Measurements from ENCODE around the gene AQP2.

The AQP2 gene

GRCh38 chr12:49911213-49911605, 39.3 kb upstream of the AQP2 start:
- Histone ChIP-seq H3K9ac (ENCODE audit: low read length) (no peak overlapping the region), H4K91ac (ENCODE audit: low read depth, low read length) (no peak overlapping the region), H3K23ac (ENCODE audit: low read length) (no peak overlapping the region), H2AK5ac (ENCODE audit: low read length) (no peak overlapping the region), H3K79me2 (ENCODE audit: control insufficient read depth, insufficient read depth, low read length, poor library complexity) (no peaks in the 10 kb centered on the region), H3K79me1 (ENCODE audit: low read length) (no peaks in the 10 kb centered on the region), H3K9me3 (ENCODE audit: insufficient read depth, low read depth, low read length) (no peaks in the 10 kb centered on the region), H3K18ac (ENCODE audit: low read length) (no peak overlapping the region), H2BK120ac (ENCODE audit: insufficient read depth, low read length, poor library complexity) (no peak overlapping the region), H3K14ac (ENCODE audit: low read length) (no peak overlapping the region), H3K4ac (ENCODE audit: low read depth, low read length) (no peak overlapping the region), H3K4me3 (ENCODE audit: low read depth, low read length) (no peak overlapping the region), H3K27ac (ENCODE audit: low read depth, low read length) (no peak overlapping the region), H3K36me3 (ENCODE audit: control insufficient read depth in 1 of 2, insufficient read depth in 2 of 2, low read length in 2 of 2) (no peaks in the 10 kb centered on the region), H2BK12ac (ENCODE audit: low read length) (no peak overlapping the region), H3K27me3 (ENCODE audit: insufficient read depth, low read length) (no peaks in the 10 kb centered on the region), H4K12ac (ENCODE audit: low read depth, low read length) (no peak overlapping the region), H3K4me2 (ENCODE audit: low read length) (no peak overlapping the region), H3K4me1 (ENCODE audit: control insufficient read depth in 1 of 2, insufficient read depth in 2 of 2, low read length in 2 of 2) (no peaks in the 10 kb centered on the region), H2AFZ (ENCODE audit: insufficient read depth, low read length, poor library complexity) (no peak overlapping the region), H4K8ac (ENCODE audit: low read depth, low read length) (no peak overlapping the region), H2BK5ac (ENCODE audit: low read depth, low read length, poor library complexity) (no peak overlapping the region)
- DNase-seq, result no peak
- WGBS (ENCODE audit: extremely low coverage, insufficient coverage, insufficient read length), result no CpG with 5 or more reads among the region's 2 CpGs

GRCh38 chr12:49912345-49913255, 37.9 kb upstream of the AQP2 start:
- no peak overlapping the region for H3K9ac ChIP-seq (ENCODE audit: low read length)
- H2AK5ac ChIP-seq (ENCODE audit: low read length), result no peak overlapping the region
- H3K4me3 ChIP-seq (ENCODE audit: low read depth, low read length), result no peak overlapping the region
- no peak overlapping the region for H2BK12ac ChIP-seq (ENCODE audit: low read length)
- no peak overlapping the region for H3K18ac ChIP-seq (ENCODE audit: low read length)
- no peaks in the 10 kb centered on the region for H3K79me2 ChIP-seq (ENCODE audit: control insufficient read depth, insufficient read depth, low read length, poor library complexity)
- no peak overlapping the region for H2BK120ac ChIP-seq (ENCODE audit: insufficient read depth, low read length, poor library complexity)
- H2BK5ac ChIP-seq (ENCODE audit: low read depth, low read length, poor library complexity), result no peak overlapping the region
- no peaks in the 10 kb centered on the region for H3K36me3 ChIP-seq (ENCODE audit: control insufficient read depth in 1 of 2, insufficient read depth in 2 of 2, low read length in 2 of 2)
- H3K14ac ChIP-seq (ENCODE audit: low read length), result no peak overlapping the region
- no peak overlapping the region for H3K4me2 ChIP-seq (ENCODE audit: low read length)
- H4K12ac ChIP-seq (ENCODE audit: low read depth, low read length), result no peak overlapping the region
- H3K4me1 ChIP-seq (ENCODE audit: control insufficient read depth in 1 of 2, insufficient read depth in 2 of 2, low read length in 2 of 2), result no peaks in the 10 kb centered on the region
- H3K4ac ChIP-seq (ENCODE audit: low read depth, low read length), result no peak overlapping the region
- no peak overlapping the region for H4K8ac ChIP-seq (ENCODE audit: low read depth, low read length)
- DNase-seq, result no peak
- WGBS (ENCODE audit: extremely low coverage, insufficient coverage, insufficient read length), result no CpG with 5 or more reads among the region's 16 CpGs
- H2AFZ ChIP-seq (ENCODE audit: insufficient read depth, low read length, poor library complexity), result no peak overlapping the region
- no peaks in the 10 kb centered on the region for H3K27me3 ChIP-seq (ENCODE audit: insufficient read depth, low read length)
- no peak overlapping the region for H3K27ac ChIP-seq (ENCODE audit: low read depth, low read length)
- no peak overlapping the region for H4K91ac ChIP-seq (ENCODE audit: low read depth, low read length)
- peaks cover 1% of the 10 kb centered on the region for H3K9me3 ChIP-seq (ENCODE audit: insufficient read depth, low read depth, low read length)
- no peak overlapping the region for H3K23ac ChIP-seq (ENCODE audit: low read length)
- H3K79me1 ChIP-seq (ENCODE audit: low read length), result no peaks in the 10 kb centered on the region

- no peak overlapping the region for H2AK5ac ChIP-seq (ENCODE audit: low read length)
- no peaks in the 10 kb centered on the region for H3K79me1 ChIP-seq (ENCODE audit: low read length)
- no peak overlapping the region for H2BK5ac ChIP-seq (ENCODE audit: low read depth, low read length, poor library complexity)
- H3K4me2 ChIP-seq (ENCODE audit: low read length), result no peak overlapping the region
- WGBS (ENCODE audit: extremely low coverage, insufficient coverage, insufficient read length), result no CpG with 5 or more reads among the region's 8 CpGs
- DNase-seq, result no peak
- H3K27ac ChIP-seq (ENCODE audit: low read depth, low read length), result no peak overlapping the region
- no peaks in the 10 kb centered on the region for H3K4me1 ChIP-seq (ENCODE audit: control insufficient read depth in 1 of 2, insufficient read depth in 2 of 2, low read length in 2 of 2)
- no peak overlapping the region for H3K9ac ChIP-seq (ENCODE audit: low read length)
- H3K4me3 ChIP-seq (ENCODE audit: low read depth, low read length), result no peak overlapping the region
- H3K79me2 ChIP-seq (ENCODE audit: control insufficient read depth, insufficient read depth, low read length, poor library complexity), result no peaks in the 10 kb centered on the region
- no peaks in the 10 kb centered on the region for H3K27me3 ChIP-seq (ENCODE audit: insufficient read depth, low read length)
- H3K4ac ChIP-seq (ENCODE audit: low read depth, low read length), result no peak overlapping the region
- H4K91ac ChIP-seq (ENCODE audit: low read depth, low read length), result no peak overlapping the region
- no peak overlapping the region for H4K8ac ChIP-seq (ENCODE audit: low read depth, low read length)
- H3K18ac ChIP-seq (ENCODE audit: low read length), result no peak overlapping the region
- peaks cover 1% of the 10 kb centered on the region for H3K9me3 ChIP-seq (ENCODE audit: insufficient read depth, low read depth, low read length)
- H4K12ac ChIP-seq (ENCODE audit: low read depth, low read length), result no peak overlapping the region
- H3K14ac ChIP-seq (ENCODE audit: low read length), result no peak overlapping the region
- no peak overlapping the region for H3K23ac ChIP-seq (ENCODE audit: low read length)
- H2BK12ac ChIP-seq (ENCODE audit: low read length), result no peak overlapping the region
- H2BK120ac ChIP-seq (ENCODE audit: insufficient read depth, low read length, poor library complexity), result no peak overlapping the region
- no peak overlapping the region for H2AFZ ChIP-seq (ENCODE audit: insufficient read depth, low read length, poor library complexity)
- no peaks in the 10 kb centered on the region for H3K36me3 ChIP-seq (ENCODE audit: control insufficient read depth in 1 of 2, insufficient read depth in 2 of 2, low read length in 2 of 2)
Measured at GRCh38 chr12:49916129-49916919, 34.2 kb upstream of the AQP2 start.

- Histone ChIP-seq H2BK120ac (ENCODE audit: insufficient read depth, low read length, poor library complexity) (no peak overlapping the region), H3K4ac (ENCODE audit: low read depth, low read length) (no peak overlapping the region), H3K9ac (ENCODE audit: low read length) (no peak overlapping the region), H2BK5ac (ENCODE audit: low read depth, low read length, poor library complexity) (no peak overlapping the region), H3K4me1 (ENCODE audit: control insufficient read depth in 1 of 2, insufficient read depth in 2 of 2, low read length in 2 of 2) (no peaks in the 10 kb centered on the region), H3K79me1 (ENCODE audit: low read length) (no peaks in the 10 kb centered on the region), H3K18ac (ENCODE audit: low read length) (no peak overlapping the region), H3K4me3 (ENCODE audit: low read depth, low read length) (no peak overlapping the region), H3K23ac (ENCODE audit: low read length) (no peak overlapping the region), H3K4me2 (ENCODE audit: low read length) (no peak overlapping the region), H4K91ac (ENCODE audit: low read depth, low read length) (no peak overlapping the region), H3K9me3 (ENCODE audit: insufficient read depth, low read depth, low read length) (peaks cover 1% of the 10 kb centered on the region), H3K27me3 (ENCODE audit: insufficient read depth, low read length) (no peaks in the 10 kb centered on the region), H2BK12ac (ENCODE audit: low read length) (no peak overlapping the region), H3K14ac (ENCODE audit: low read length) (no peak overlapping the region), H4K12ac (ENCODE audit: low read depth, low read length) (no peak overlapping the region), H2AK5ac (ENCODE audit: low read length) (no peak overlapping the region), H4K8ac (ENCODE audit: low read depth, low read length) (no peak overlapping the region), H3K79me2 (ENCODE audit: control insufficient read depth, insufficient read depth, low read length, poor library complexity) (no peaks in the 10 kb centered on the region), H3K27ac (ENCODE audit: low read depth, low read length) (no peak overlapping the region), H3K36me3 (ENCODE audit: control insufficient read depth in 1 of 2, insufficient read depth in 2 of 2, low read length in 2 of 2) (no peaks in the 10 kb centered on the region), H2AFZ (ENCODE audit: insufficient read depth, low read length, poor library complexity) (no peak overlapping the region)
- DNase-seq, result no peak
- WGBS (ENCODE audit: extremely low coverage, insufficient coverage, insufficient read length), result no CpG with 5 or more reads among the region's 12 CpGs
Measured at GRCh38 chr12:49917166-49917787, 33.3 kb upstream of the AQP2 start.

All from trophoblast cell (in vitro differentiated cells and primary cell).